GM12878 (cell line): Measurements from ENCODE around the gene GRK7. TPM values are rescaled to one million over a fixed set of nuclear protein-coding genes. Genes with fewer than 3 reads are reported as not detected.
A peak's percentile ranks its signal among the peaks of the same experiment; 100 is the strongest.
"Not testable (repeated sequence)": the region's sequence is repeated elsewhere in the genome, so short reads cannot be mapped to it uniquely, and the experiment has no call there.

Experiments
- ATAC-seq: fragments of 200-7000 bp; cut with Tn5 transposase; 3 replicates; pipeline ENCODE4 v1.9.1; 2020; ENCODE audit warnings: mild to moderate bottlenecking, moderate library complexity
- BruUV-seq: library from RNA; stranded (reverse); fragments of 400-500 nt; replicated peaks from 2 replicates; lab custom pipeline; 2021; lab: Mats Ljungman, UMichigan
- CTCF ChIA-PET: fragments of 300-600 bp; sonication (Branson Sonifier 250); formaldehyde crosslinking; extraction: SDS; loops from one replicate; lab custom pipeline; 2021; ENCODE audit warnings: inconsistent platforms; lab: Yijun Ruan, JAX
- POLR2A ChIA-PET: fragments of 350-600 bp; formaldehyde crosslinking; extraction: SDS; loops from one replicate; lab custom pipeline; 2021; ENCODE audit warnings: inconsistent platforms; lab: Charles Lee
- RAD21 ChIA-PET: fragments of 300-600 bp; sonication (Branson Sonifier 250); formaldehyde crosslinking; loops from one replicate; lab custom pipeline; 2023; ENCODE audit warnings: antibody characterized with exemption; ENCODE audit not compliant: unreplicated experiment; lab: Charles Lee
- SMC1A ChIA-PET: fragments of 300-600 bp; sonication (Branson Sonifier 250); formaldehyde crosslinking; loops from one replicate; lab custom pipeline; 2023; ENCODE audit not compliant: unreplicated experiment, uncharacterized antibody; lab: Charles Lee
- DNase-seq: peaks from one replicate; pipeline ENCODE4 v3.0.0-alpha.2; 2011; ENCODE audit warnings: low read depth, low spot score
- FAIRE-seq: peaks from 3 replicates; lab custom pipeline; 2011; peaks lifted over from hg19 to GRCh38; lab: Jason Lieb, UNC
- H2AFZ ChIP-seq: 2 replicates; pipeline ENCODE4 v1.6.0; 2011; ENCODE audit warnings: low read depth, low read length, control low read depth; ENCODE audit not compliant: control insufficient read depth
- H3K27ac ChIP-seq: 2 replicates; pipeline ENCODE4 v1.5.1; 2011; ENCODE audit warnings: control low read depth; ENCODE audit not compliant: control insufficient read depth, insufficient read depth
- H3K27me3 ChIP-seq, 2 experiments: replicated peaks in 1 of 2; 2 replicates each; pipeline versions ENCODE4 v1.6.0 to v1.6.1; 2011; ENCODE audit warnings: low read length in 1 of 2; ENCODE audit not compliant: control insufficient read depth in 2 of 2, insufficient read depth in 2 of 2
- H3K36me3 ChIP-seq, 2 experiments: 2 replicates each; pipeline ENCODE4 v1.5.1; 2011; ENCODE audit warnings: low read length in 1 of 2; ENCODE audit not compliant: control insufficient read depth in 2 of 2, insufficient read depth in 2 of 2
- H3K4me1 ChIP-seq: 2 replicates; pipeline ENCODE4 v1.6.1; 2011; ENCODE audit warnings: mild to moderate bottlenecking, low read length, moderate library complexity, mixed read lengths; ENCODE audit not compliant: control insufficient read depth, insufficient read depth
- H3K4me2 ChIP-seq: 2 replicates; pipeline ENCODE4 v1.6.0; 2011; ENCODE audit warnings: control low read depth; ENCODE audit not compliant: control insufficient read depth, insufficient read depth
- H3K4me3 ChIP-seq: fragments of 200-600 bp; sonication (generic); 2 replicates; pipeline ENCODE4 v1.5.1; 2016
- H3K79me2 ChIP-seq: 2 replicates; pipeline ENCODE4 v1.6.0; 2011; ENCODE audit warnings: low read length; ENCODE audit not compliant: control insufficient read depth, insufficient read depth
- H3K9ac ChIP-seq: 2 replicates; pipeline ENCODE4 v1.8.0; 2011; ENCODE audit warnings: low read length, control low read depth, mixed read lengths; ENCODE audit not compliant: control insufficient read depth, insufficient read depth
- H3K9me3 ChIP-seq: replicated peaks from 3 replicates; pipeline ENCODE4 v1.5.1; 2011; ENCODE audit warnings: mild to moderate bottlenecking, low read length; ENCODE audit not compliant: control insufficient read depth, insufficient read depth
- H4K20me1 ChIP-seq: 2 replicates; pipeline ENCODE4 v1.6.0; 2011; ENCODE audit not compliant: control insufficient read depth, insufficient read depth
- BRCA1 ChIP-seq: IDR thresholded peaks from 2 replicates; pipeline ENCODE4 v1.6.1; 2011; ENCODE audit warnings: low read depth, low read length, improper control_type of control experiment
- CEBPB ChIP-seq, 2 experiments: fragments of 150-350 bp in 1 of 2; IDR thresholded peaks; 2 replicates each; pipeline ENCODE4 v1.6.1; 2012 to 2014; ENCODE audit warnings: low read depth in 2 of 2, low read length in 2 of 2, borderline replicate concordance in 1 of 2, inconsistent platforms in 1 of 2
- LARP7 ChIP-seq: fragments of 450-650 bp; IDR thresholded peaks from 2 replicates; pipeline ENCODE4 v1.6.1; 2017; ENCODE audit warnings: mild to moderate bottlenecking
- ZNF384 ChIP-seq: IDR thresholded peaks from 2 replicates; pipeline ENCODE4 v1.6.1; 2012; ENCODE audit warnings: low read depth, mild to moderate bottlenecking, low read length, improper control_type of control experiment, borderline replicate concordance
- WGBS: methylation state at CpG from one replicate; pipeline ENCODE4 v1.1.6; 2016; ENCODE audit warnings: low lambda C conversion rate; ENCODE audit not compliant: insufficient replicate concordance, insufficient coverage; ENCODE audit errors: missing lambda C conversion rate; 5-methylcytosine and 5-hydroxymethylcytosine counted together
- in situ Hi-C: fragments of 300-500 bp; cut with MboI; formaldehyde crosslinking; loops from 9 replicates; pipeline ENCODE4 v1.14.3; 2018; ENCODE audit warnings: mixed read lengths
- intact Hi-C: fragments of 100-400 bp; cut with micrococcal nuclease; formaldehyde crosslinking; loops from one replicate; pipeline ENCODE4 v1.14.2; 2022; ENCODE audit not compliant: unreplicated experiment
- polyA plus RNA-seq, 11 experiments: library from polyadenylated mRNA; depleted of rRNA in 4 of 11; unstranded in 6 of 11; stranded (reverse) in 5 of 11; fragments of >200 nt; fragmentation: Nextera tagmentation in 4 of 11; fragmentation: Illumina TruSeq in 1 of 11; extraction: Ambion mirVana in 4 of 11; extraction: Trizol in 1 of 11; gene quantifications; 1 replicate in 1 of 11; 2 replicates in 10 of 11; pipeline versions ENCODE4 v1.2.1 to v1.2.3, GENCODE V29; 2011 to 2016; ENCODE audit warnings: inconsistent platforms in 2 of 11, missing spikeins in 2 of 11, low read depth in 1 of 11
- total RNA-seq, 4 experiments: library from RNA; depleted of rRNA in 3 of 4; stranded (reverse); fragments of >200 nt in 3 of 4; fragmentation: Illumina TruSeq in 1 of 4; extraction: Trizol in 1 of 4; gene quantifications; 2 replicates each; pipeline versions ENCODE4 v1.2.1 to v1.2.3, GENCODE V29; 2013 to 2021
- TF ChIP-seq, protein P1 (sequence below): fragments of 450-650 bp; IDR thresholded peaks from 2 replicates; pipeline ENCODE4 v1.6.1; 2017; ENCODE audit warnings: mild to moderate bottlenecking, moderate library complexity

GRK7 gene
- total and polyA plus RNA-seq, 10 of the 15 experiments (the other 5 are each of a cell fraction or from before 2014, with no cell fraction given), result not detected

- ChIA-PET POLR2A (interaction anchor here (0.6 kb wide), 1 partner anchor 1388 kb away, joined by 3 read pairs; no protein-coding TSS in a partner anchor), RAD21 (interaction anchor here (0.5 kb wide), 1 partner anchor 130 kb away, joined by 3 read pairs; no protein-coding TSS in a partner anchor), SMC1A (no interaction called here), CTCF (interaction anchor here (1.3 kb wide), 1 partner anchor 12 kb away, joined by 4 read pairs; no protein-coding TSS in a partner anchor)
- H3K36me3 ChIP-seq, result no peaks in the 10 kb centered on the region
- H3K4me1 ChIP-seq, result no peaks in the 10 kb centered on the region
- no peak overlapping the region for H3K9ac ChIP-seq
- FAIRE-seq (no peak), ATAC-seq (peak; percentile 35; the same call in 2 of the 3 replicates), DNase-seq (no peak)
- H2AFZ ChIP-seq, result peak overlapping the region; percentile 63
- H3K27ac ChIP-seq, result no peak overlapping the region
- no peaks in the 10 kb centered on the region for H4K20me1 ChIP-seq
- TF ChIP-seq LARP7 (no peak), BRCA1 (no peak), CEBPB (IDR thresholded peaks at IDR 0.05; ENCODE audit: borderline replicate concordance in 1 of 2, low read depth in 2 of 2, low read length in 2 of 2) (no peak), ZNF384 (no peak)
- TF ChIP-seq, protein P1, sequence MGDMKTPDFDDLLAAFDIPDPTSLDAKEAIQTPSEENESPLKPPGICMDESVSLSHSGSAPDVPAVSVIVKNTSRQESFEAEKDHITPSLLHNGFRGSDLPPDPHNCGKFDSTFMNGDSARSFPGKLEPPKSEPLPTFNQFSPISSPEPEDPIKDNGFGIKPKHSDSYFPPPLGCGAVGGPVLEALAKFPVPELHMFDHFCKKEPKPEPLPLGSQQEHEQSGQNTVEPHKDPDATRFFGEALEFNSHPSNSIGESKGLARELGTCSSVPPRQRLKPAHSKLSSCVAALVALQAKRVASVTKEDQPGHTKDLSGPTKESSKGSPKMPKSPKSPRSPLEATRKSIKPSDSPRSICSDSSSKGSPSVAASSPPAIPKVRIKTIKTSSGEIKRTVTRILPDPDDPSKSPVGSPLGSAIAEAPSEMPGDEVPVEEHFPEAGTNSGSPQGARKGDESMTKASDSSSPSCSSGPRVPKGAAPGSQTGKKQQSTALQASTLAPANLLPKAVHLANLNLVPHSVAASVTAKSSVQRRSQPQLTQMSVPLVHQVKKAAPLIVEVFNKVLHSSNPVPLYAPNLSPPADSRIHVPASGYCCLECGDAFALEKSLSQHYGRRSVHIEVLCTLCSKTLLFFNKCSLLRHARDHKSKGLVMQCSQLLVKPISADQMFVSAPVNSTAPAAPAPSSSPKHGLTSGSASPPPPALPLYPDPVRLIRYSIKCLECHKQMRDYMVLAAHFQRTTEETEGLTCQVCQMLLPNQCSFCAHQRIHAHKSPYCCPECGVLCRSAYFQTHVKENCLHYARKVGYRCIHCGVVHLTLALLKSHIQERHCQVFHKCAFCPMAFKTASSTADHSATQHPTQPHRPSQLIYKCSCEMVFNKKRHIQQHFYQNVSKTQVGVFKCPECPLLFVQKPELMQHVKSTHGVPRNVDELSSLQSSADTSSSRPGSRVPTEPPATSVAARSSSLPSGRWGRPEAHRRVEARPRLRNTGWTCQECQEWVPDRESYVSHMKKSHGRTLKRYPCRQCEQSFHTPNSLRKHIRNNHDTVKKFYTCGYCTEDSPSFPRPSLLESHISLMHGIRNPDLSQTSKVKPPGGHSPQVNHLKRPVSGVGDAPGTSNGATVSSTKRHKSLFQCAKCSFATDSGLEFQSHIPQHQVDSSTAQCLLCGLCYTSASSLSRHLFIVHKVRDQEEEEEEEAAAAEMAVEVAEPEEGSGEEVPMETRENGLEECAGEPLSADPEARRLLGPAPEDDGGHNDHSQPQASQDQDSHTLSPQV, result no peak
- 24% methylated on average over 4 of the region's 4 CpGs for WGBS
- no peak overlapping the region for H3K4me3 ChIP-seq
- BruUV-seq, result no TSS peak
- intact Hi-C loops, result no loop called here
- H3K27me3 ChIP-seq, result no peaks in the 10 kb centered on the region
- no peaks in the 10 kb centered on the region for H3K79me2 ChIP-seq
- H3K4me2 ChIP-seq, result no peak overlapping the region
- no peaks in the 10 kb centered on the region for H3K9me3 ChIP-seq
- in situ Hi-C loops, result no loop called here
Observed at GRCh38 chr3:141788149-141788548, 24.9 kb downstream of the GRK7 start.

GRCh38 chr3:141788750-141789149, 25.5 kb downstream of the GRK7 start:
- ATAC-seq, H3K9me3 ChIP-seq, H3K79me2 ChIP-seq, intact Hi-C loops, H3K4me2 ChIP-seq, SMC1A ChIA-PET, H4K20me1 ChIP-seq, H3K4me3 ChIP-seq, H3K9ac ChIP-seq, FAIRE-seq, H3K27ac ChIP-seq, H3K27me3 ChIP-seq, in situ Hi-C loops, H3K36me3 ChIP-seq, DNase-seq, RAD21 ChIA-PET, H2AFZ ChIP-seq, BruUV-seq, H3K4me1 ChIP-seq: not testable (repeated sequence)
- 69% methylated on average over 5 of the region's 5 CpGs for WGBS
- ChIA-PET CTCF (interaction anchor here (1.3 kb wide), 1 partner anchor 11 kb away, joined by 4 read pairs; no protein-coding TSS in a partner anchor), POLR2A (interaction anchor here (0.6 kb wide), 1 partner anchor 1388 kb away, joined by 3 read pairs; no protein-coding TSS in a partner anchor)
